OCI-M2 (cell line): ENCODE measurements around the gene COPE.
"Not testable (repeated sequence)": the region's sequence is repeated elsewhere in the genome, so short reads cannot be mapped to it uniquely, and the experiment has no call there.

Experiments used
- DNase-seq: peaks from one replicate; lab custom pipeline; 2025; ENCODE audit not compliant: unreplicated experiment; lab: John Stamatoyannopoulos, UW

Gene COPE

DNA sequence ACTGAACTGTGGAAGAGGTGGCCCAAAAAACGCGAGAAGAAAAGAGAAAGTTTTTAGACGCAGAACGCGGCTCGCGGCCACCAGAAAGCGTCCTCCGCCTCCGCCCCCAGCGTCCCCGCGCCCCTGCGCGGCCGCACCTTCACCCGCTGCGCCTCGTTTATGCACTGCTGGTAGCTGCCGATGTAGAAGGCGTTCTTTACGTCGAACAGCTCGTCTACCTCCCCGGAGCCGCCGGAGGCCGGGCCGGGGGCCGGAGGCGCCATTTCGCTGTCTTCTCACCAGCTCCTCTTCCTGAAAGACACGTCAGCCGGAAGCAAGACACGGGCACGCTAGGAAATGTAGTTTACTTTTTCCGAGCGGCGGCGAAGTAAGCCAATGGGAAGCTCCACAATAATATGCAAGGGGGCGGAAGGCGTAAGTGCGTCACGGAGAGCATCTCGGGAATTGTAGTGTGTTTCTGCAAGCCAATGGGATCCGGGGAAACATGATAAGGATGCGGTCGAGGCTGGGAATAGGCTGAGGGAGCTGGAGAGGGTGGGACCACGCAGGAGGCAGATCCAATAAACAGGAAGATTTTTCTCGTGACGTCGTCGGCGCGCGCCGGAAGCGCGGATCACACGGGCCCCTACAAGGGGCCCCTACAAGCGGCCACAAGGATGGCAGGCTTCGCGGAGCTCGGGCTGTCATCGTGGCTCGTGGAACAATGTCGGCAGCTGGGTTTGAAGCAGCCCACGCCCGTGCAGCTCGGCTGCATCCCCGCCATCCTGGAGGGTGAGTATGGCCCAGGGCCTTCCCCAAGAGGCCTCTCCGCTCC lies at the start of gene COPE, which contains the start of gene DDX49:
Gene COPE, minus strand, starts transcription at position 302 of the 814 bp plus-strand sequence. Its CDS starts 39 bp downstream, at position 263.
Gene DDX49, plus strand, starts transcription at position 630 of the 814 bp plus-strand sequence. Its CDS starts 27 bp downstream, at position 657.
- DNase-seq = peak; percentile 82

DNA sequence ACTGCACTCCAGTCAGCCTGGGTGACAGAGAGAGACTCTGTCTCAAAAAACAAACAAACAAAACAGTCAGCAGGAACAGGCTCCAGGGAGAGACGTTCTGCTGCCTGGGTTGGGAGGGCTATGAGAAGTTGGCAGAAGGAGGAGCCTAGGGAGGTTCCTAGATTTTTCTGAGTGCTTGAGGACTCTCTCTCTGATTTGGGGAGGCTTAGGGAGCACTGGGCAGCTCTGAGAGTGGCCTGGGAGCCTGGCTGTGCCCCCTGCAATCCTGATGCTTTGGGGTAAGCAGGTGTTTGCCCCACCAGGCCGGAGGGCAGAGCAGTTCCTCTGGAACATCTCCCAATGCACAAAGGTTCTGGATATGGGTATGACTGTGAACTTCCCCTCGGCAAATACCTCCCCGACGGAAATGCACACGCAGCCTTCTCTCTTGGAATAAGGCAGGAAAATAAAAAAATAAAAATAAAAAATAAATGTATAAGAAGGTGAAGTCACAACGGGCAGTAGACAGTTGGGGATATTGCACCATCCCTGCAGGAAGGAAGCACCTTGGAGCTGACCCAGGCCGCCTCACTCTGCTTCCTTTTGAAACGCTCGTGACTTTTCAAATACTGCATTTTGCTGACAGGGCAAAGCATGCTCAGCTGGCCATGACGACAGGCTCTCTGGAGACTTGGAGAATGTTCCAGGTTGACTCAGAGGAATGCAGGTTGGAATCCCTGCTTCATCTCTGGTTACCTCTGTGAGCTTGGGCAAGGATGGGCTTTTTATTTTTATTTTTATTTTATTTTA lies 48.4 kb upstream of the COPE start:
- no peak for DNase-seq

DNA sequence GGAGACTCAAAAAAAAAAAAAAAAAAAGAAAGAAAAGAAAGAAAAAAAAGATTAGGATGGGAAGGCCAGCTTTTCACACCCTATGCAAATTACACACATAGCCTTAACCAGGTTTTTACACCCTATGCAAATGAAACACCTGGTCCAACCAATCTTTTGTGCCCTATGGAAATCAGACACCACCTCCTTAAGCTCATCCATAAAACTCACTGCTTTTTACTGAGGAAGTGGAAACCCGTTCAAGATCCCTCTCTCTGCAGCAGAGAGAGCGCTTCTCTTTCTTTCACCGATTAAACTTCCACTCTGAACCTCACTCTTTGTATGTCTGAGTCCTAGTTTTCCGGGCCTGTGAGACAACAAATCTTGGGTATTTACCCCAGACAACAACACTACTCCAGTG lies 47.1 kb upstream of the COPE start:
- DNase-seq = no peak

DNA sequence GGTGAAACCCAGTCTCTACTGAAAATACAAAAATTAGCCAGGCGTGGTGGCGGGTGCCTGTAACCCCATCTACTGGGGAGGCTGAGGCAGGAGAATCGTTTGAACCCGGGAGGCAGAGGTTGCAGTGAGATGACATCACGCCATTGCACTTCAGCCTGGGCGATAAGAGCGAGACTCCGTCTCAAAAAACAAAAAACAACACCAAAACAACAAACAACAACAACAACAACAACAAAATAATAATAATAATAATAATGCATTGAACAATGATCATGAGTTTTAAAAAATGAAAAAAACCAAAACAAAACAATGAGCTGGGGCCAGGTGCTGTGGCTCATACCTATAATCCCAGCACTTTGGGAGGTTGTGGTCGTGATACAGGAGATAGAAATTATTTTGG lies 44.9 kb upstream of the COPE start:
- no peak for DNase-seq

DNA sequence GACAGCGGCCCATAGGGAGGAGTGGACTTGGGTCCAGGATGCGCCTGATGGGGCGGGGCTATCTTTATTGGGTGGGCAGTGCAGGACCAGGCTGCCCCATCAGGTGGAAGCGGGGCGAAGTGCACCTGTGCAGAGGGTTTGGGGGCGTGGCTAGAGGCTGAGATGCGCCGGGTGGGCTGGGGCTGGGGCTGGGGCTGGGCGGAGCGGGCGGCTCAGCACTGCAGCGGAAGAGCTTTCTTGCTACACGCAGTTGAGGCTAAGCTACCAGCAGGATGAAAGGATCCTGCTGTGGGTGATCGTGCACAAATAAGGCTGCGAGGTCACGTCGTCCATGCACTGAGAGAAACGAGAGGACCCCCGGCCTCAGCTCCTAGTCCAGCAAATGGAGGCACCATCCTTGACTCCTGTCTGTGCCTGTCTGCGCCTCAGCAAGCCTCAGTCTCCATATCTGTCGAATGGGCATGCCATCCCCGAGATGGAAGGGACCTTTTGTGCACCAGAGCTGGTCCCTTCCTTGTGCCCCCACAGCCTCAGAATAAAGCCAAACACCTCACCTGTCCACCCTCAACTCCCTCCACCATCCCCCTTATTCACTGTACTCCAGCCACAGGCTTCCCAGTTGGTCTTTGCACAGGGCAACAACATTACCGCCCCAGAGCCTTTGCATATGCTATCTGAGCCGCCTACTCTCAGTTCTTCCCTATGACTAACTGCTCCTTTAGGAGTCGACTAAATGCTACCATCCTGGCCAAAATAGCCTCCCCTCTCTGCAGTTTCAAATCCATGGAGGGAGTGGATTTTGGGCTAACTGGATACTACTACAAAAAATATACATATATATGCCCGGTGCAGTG lies 42.8 kb upstream of the COPE start:
- DNase-seq = no peak

DNA sequence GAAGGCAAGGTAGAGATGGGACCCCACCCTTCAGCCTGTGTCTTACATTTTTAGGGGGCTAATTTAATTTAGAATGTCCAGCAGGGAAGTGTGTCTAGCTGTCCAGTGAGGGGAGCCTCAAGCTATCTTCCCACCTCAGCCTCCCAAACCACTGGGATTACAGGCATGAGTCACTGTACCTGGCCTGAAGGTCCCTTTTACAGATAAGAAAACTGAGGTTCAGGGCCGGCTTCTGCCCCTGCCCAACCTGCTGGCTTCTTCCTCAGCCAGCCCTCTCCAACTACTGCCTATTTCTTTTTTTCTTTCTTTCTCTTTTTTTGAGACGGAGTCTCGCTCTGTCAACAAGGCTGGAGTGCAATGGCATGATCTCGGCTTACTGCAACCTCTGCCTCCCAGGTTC lies 41.2 kb upstream of the COPE start:
- no peak for DNase-seq

DNA sequence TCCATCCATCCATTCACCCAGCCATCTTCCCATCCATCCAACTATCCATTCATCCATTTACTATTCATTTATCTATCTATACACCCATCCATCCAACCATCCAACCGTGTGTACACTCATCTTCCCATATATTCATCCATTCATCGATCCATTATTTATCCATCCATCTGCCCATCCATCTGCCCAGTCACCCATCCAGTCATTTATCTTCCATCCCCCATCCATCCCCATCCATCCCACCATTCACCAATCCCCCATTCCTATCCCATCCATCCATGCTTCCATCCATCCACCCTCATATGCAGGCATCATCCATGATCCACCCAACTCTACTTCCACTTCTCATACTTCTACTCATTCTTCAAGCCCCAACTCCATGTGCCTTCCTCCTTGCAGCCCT lies 35.9 kb upstream of the COPE start:
- DNase-seq = no peak

DNA sequence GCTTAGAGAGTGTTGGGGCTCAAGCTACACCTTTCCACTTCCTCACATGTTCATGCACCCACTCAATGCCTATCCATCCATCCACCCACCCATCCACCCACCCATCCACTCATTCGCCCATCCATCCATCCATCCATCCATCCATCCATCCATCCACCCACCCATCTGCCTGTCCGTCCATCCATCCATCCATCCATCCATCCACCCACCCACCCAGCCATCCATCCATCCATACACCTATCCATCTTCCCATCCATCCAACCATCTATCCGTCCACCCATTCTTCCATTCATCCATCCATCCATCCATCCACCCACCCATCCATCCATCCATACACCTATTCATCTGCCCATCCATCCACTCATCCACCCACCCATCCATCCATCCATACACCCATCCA lies 34.9 kb upstream of the COPE start:
- DNase-seq = no peak

DNA sequence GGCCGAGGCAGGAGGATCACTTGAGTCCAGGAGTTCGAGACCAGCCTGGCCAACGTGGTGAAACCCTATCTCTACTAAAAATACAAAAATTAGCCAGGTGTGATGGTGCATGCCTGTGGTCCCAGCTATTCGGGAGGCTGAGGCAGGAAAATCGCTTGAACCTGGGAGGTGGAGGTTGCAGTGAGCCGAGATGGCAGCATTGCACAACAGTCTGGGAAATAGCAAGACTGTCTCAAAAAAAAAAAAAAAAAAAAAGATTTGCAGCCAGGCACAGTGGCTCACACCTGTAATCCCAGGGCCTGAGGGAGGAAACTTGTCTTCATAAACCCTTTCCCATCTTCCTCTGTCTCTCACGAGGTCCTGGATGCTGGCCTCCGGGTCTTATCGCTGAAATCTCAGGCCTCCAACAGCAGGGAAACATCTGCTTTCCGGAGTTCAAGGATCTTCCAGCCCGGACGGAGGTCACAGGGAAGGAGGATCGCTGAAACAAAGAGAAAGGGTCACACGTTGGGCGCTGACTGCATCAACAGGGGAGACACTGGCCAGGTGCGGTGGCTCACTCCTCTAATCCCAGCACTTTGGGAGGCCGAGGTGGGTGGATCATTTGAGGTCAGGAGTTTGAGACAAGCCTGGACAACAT lies 33.3 kb upstream of the COPE start:
- not testable (repeated sequence) for DNase-seq

DNA sequence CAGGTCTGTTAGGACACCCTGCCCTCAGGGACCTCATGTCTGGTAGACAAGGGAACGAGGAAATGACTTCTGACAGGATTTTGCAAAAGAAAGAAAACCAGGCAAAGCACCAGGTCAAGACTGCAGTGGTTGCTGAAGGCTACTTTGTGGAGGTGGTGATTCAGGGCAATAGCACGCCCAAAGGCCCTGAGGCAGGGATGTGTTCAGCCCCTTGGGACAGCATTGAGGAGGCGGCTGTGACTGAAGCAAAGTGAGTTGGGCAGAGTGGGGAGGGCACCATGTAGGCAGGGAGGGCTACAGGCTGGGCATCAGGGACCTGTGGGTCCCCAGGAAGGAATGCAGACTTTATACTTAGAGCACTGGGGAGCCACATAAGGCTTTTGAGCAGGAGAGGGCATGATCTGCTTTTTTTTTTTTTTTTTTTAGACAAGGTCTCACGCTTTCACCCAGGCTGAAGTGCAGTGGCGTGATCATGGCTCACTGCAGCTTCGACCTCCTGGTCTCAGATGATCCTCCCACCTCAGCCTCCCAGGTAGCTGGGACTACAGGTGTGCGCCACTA lies 32.6 kb upstream of the COPE start:
- no peak for DNase-seq

DNA sequence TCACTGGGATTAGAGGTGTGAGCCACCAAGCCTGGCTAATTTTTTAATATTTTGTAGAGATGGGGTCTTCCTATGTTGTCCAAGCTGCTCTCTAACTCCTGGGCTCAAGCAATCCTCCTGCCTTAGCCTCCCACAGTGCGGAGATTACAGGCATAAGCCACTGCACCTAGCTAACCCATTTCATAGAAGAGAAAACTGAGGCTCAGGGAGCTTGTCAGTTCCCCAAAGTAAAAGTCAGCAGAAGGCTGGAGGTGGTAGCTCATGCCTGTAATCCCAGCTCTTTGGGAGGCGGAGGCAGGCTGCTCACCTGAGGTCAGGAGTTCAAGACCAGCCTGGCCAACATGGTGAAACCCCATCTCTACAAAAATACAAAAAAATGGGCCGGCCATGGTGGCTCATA lies 30.7 kb upstream of the COPE start:
- no peak for DNase-seq

DNA sequence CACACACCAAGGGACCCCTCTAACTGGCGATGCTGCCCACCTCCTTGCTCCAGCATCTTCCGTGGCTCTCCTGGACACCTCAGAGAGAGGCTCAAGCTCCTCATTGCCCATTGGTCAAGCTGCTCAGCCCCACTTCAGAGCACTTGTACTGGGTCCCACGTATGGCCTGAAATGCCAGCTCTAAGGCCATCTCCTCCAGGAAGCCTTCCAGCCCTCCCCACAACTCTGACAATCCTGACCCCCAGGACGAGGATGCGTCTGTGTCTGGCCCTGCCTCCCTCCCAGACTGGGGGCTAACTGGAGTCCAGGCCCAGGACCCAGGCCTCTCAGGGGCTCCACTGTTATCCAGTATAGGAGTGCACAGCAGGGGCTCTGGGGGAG lies 29.8 kb upstream of the COPE start:
- no peak for DNase-seq

DNA sequence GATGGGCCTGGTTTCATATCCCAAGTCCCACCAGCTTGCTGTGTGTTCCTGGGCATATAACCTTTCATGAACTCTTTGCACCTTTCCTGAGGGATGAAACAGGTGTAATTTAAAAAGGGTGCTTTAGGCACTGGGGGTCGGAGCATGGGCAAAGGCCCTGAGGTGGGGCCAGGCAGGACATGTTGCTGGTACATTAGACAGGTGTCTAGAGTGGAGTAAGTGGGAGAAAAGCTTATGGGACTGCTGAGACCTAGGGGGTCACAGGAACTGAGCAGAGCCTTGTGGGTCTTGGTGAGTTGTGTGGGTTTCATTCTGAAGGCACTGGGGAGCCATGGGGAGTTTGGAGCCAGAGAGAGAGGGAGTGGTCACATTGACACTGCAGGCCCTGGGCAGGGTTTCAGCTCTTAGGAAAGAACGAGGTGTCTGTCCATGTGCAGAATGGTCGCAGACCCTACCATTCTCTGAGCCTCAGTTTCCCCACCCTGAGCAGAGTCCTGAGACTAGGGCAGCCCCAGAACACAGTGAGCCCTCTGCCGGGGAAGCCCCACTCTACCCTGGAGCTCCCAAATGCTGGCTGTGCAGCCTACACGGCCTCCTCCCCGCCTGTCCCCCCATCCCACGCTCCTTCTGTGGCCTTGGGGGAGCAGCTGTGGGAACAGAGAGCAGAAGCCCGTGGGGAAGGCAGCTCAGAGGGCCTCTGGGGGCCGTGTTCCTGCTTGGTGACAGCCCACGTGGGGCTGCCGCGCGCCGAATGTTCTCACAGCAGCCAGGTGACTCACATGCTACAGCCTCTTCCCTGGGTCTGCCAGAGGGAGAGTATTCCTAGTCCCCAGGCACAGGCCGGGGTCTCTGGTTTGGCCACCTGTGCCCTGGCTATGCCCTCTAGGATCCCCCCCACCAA lies 29.1 kb upstream of the COPE start:
- DNase-seq = no peak

DNA sequence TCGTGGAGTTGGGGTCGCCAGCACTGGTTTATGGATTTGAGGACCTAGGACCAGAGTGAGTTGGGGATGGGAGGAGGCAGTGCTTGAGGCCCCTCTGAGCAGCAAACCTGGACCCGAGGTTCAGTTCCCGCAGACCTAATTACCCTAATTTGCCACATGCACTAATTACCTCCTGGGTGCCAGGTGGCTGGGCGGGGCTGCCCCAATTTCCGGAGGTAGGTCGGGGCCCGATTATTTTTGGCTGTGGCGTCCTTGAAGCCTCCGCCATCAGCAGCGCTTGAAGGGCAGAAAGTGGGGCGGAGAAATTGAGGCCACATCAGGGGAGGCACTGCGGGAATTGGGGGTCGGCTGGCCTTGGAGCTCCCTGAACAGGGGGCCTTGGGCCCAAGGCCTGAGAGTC lies 27.7 kb upstream of the COPE start:
- no peak for DNase-seq

DNA sequence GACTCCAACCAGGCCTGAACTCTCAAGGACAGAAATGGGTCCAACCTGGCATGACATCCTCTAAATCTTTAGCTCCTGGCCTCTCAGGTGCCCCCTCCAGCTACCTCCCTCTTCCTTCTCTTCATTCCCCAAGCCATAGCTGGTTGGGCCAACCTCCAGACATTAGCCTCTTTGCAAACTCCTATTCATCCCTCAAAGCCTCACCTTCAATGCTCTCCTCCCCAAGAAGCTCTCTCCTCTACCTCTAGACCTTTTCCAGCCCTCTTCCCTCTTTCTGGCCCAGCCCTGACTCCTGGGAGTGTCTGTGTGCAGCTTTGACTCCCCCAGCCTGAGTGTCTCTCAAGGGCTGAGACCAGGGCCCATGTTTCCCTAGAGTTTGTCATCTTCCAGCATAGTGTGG lies 27.1 kb upstream of the COPE start:
- DNase-seq = no peak

DNA sequence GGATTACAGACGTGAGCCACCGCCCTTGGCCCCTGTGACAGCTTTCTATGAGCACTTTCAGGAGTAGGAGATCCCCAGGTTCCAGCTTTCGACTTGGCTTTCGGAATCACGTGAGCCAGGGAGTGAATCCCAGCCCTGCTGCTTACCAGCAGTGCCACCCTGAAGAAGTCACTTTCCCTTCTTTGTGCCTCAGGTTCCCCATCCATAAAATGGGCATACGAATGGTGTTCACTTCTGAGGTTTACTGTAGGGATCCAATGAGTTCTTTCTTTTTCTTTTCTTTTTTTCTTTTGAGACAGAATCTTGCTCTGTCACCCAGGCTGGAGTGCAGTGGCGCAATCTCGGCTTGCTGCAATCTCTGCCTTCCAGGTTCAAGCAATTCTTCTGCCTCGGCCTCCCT lies 26.1 kb upstream of the COPE start:
- DNase-seq = no peak

DNA sequence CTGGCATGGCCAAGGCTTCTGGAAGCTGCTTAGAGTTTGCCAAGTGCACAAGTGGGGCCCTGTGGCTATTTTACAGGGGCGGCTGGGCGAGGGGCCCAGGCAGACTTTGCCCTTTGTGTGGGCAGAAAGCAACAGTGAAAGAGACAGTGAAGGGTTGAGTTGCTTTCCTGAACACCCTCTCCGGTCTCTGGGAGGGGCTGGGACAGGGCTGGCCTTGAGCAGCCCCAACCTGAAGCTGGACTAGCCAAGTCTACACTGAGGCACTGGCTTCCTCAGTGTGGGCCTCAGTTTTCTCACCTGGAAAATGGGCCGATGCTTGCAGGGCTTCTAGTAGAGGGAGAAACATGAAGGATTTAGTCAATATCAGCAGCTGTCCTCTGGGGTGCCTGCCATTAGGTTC lies 24.3 kb upstream of the COPE start:
- DNase-seq = no peak

DNA sequence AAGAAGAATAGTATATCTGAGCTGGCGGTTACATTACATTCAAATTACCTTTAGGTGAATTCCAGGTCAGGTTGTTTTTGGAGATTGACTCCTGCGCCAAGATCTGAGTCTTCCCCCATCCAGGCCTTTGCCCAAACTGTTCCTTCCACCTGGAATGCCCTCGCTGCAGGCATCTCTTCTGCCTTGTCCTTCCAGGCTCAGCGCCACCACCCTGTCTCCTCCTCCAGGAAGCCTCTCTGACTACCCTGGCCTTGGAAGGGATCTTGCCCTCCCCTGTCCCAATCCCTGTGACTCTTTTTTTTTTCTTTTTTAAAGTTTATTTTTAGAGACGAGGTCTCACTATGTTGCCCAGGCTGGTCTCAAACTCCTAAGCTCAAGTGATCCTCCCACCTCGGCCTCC lies 23.5 kb upstream of the COPE start:
- no peak for DNase-seq

DNA sequence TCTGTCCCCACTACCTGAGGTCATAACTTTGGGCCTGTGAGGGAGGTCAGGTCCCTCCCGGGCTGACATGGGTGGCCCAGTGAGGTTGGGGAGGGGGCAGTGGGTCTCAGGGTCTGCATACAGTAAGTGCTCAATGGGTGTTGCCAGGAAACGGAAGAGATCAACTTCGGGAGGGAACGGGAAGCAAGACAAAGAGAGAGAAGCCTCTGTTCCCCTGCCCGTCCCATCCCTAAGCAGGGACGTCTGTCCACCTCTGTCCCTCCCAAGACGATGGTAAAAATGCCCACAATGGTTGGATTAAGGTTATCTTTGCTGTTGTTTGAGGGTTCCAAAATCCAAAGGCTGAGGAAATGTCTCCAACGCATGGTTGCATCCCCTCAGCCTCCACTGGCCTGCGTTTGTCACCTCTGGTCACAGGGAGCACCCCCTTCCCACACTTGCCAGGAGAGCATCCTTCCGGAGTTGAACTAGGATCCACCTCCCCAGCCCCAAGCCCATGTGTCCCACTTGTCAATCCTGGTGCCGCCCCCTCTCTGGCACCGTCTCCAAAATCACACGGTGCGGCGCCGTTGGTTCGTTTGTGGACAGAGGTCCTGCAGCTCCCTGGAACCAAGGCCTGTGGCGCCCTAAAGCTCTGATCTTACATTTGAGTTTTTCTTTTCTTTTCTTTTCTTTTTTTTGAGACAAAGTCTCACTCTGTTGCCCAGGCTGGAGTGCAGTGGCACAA lies 22.6 kb upstream of the COPE start:
- DNase-seq = no peak
